ENCODE measurements around the gene KCNE3.
A peak's percentile ranks its signal among the peaks of the same experiment; 100 is the strongest.

DNA sequence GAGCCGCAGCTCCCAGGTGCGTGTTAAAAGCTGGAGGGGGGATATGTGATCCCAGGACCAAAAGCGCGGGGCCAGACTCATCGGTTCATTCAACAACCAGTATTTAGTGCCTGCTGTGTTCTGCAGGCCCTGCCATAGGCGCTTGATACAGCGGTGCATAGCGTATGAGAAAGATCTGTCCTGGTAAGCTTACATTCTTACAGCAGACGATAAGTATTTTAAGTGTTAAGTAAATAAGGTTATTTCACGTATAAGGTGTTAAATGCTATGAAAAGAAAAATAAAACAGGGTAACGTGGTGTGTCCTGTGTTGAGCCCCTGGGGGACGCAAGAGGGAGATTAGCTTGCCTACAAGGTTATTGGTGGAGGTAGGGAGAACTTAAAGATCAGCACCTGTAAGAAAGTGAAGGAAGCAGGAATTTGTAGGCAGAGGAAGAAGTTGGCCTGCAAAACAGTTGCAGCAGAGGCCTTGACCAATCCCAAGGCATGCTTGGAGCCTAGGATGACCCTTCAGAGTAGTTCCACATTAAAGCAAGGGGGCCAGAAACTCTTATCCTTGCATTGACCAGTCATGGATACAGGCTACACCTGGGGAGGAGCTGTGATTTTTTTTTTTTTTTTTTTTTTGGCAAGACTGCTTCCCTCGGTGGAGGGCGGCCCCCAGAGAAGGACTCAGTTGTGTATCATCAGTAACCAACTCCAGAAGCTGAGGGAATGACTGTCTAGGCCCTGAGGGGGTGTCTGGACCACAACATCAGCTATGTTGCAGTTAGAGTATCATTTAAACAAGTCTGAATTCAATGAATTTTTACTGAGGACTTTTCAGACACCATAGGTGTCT, 26.7 kb upstream of the KCNE3 start:
- TF ChIP-seq, protein P1, sequence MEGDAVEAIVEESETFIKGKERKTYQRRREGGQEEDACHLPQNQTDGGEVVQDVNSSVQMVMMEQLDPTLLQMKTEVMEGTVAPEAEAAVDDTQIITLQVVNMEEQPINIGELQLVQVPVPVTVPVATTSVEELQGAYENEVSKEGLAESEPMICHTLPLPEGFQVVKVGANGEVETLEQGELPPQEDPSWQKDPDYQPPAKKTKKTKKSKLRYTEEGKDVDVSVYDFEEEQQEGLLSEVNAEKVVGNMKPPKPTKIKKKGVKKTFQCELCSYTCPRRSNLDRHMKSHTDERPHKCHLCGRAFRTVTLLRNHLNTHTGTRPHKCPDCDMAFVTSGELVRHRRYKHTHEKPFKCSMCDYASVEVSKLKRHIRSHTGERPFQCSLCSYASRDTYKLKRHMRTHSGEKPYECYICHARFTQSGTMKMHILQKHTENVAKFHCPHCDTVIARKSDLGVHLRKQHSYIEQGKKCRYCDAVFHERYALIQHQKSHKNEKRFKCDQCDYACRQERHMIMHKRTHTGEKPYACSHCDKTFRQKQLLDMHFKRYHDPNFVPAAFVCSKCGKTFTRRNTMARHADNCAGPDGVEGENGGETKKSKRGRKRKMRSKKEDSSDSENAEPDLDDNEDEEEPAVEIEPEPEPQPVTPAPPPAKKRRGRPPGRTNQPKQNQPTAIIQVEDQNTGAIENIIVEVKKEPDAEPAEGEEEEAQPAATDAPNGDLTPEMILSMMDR (conservative IDR thresholded peaks at IDR 0.05; ENCODE audit: low read depth in 2 of 2), result 0 out of 4 replicates have a peak, but pooled peaks of 1 of the 2 experiments have one; percentile 23
- TF ChIP-seq EZH2phosphoT487 (IDR thresholded peaks at IDR 0.05; ENCODE audit: unreplicated experiment), result no peak
